Measurements from ENCODE around the gene PIK3R1.

PIK3R1 gene

DNA sequence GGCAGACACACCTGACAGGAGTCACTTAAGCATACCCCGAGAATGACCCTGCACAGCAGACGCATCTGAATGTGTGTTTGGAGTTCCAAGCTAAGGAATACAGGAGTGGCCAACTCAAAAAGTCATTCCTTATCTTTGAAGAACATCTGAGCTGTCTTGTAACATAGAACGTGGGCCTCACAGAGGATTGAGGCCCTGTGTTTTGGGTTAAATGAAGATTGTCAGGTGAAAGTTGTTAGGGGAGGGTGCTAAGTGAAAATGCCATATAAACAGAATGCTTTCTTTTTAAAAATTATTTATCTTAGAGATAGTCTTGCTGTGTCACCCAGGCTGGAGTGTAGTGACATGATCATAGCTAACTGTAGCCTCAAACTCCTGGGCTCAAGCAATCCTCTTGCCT lies 100.9 kb downstream of the PIK3R1 start:
- no peak overlapping the region for H3K4me3 ChIP-seq (ENCODE audit: control insufficient read depth, low read depth, low read length)
- no peak for DNase-seq (ENCODE audit: low read depth)
- no peak for TF ChIP-seq CTCF (IDR thresholded peaks at IDR 0.05; ENCODE audit: control insufficient read depth, insufficient read depth, low read depth, low read length, missing control alignments)

DNA sequence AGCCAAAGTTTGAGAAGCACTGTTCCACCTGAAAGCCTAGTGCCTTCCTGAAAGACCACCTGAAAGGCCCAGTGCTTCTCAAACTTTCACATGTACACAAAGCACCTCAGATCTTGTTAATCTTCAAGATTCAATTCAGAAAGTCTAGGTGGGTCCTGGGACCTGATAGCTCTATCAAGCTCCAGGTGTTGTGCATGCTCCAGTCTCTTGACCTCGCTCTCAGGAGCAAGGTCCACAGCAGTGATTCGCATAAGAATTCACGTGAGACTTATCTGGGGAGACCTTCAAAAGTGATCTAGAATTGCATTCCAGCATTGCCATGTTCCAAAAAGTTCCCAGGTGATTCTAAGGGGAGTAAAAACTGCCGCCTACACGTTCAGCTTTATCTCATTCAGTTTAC lies 102.1 kb downstream of the PIK3R1 start:
- no peak overlapping the region for H3K4me3 ChIP-seq (ENCODE audit: control insufficient read depth, low read depth, low read length)
- no peak for DNase-seq (ENCODE audit: low read depth)
- no peak for TF ChIP-seq CTCF (IDR thresholded peaks at IDR 0.05; ENCODE audit: control insufficient read depth, insufficient read depth, low read depth, low read length, missing control alignments)

DNA sequence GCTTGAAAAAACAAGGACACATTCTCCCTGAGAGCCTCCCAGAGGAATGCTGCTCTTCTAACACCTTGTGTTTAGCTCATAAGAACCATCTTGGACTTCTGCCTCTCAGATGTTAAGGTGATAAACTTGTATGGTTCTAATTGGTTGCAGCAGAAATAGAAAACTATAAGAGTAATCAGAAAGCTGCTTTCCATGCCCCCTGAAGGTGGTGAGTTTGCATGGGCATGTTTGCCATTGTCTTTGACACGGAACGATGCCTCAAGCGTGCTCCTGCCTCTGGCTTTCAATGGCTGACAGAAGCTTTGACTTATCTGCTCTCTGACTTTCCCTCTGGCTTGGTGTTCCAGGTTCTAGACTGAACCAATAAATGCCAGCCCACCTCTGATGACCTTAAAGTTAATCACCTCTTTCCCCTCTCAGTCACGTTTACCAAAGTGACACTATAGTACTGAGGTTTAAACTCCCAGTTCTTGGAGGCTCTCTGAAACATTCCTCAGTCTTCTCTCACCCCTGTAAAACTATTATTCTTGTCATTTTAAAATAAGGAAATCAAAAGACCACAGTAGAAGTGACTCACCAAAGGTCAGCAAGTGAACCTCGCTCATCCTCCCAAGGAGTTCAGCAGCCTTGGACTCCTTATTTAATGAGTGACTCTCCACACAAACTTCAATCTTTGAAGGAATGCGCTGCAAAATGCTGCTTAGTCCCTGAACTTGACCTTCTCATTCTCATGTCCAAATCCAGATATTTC lies 103.6 kb downstream of the PIK3R1 start:
- peak; percentile 49 for DNase-seq (ENCODE audit: low read depth)
- TF ChIP-seq CTCF (IDR thresholded peaks at IDR 0.05; ENCODE audit: control insufficient read depth, insufficient read depth, low read depth, low read length, missing control alignments) = no peak
- no peak overlapping the region for H3K4me3 ChIP-seq (ENCODE audit: control insufficient read depth, low read depth, low read length)

- no peak for DNase-seq (ENCODE audit: low read depth)
- no peak overlapping the region for H3K4me3 ChIP-seq (ENCODE audit: control insufficient read depth, low read depth, low read length)
- no peak for TF ChIP-seq CTCF (IDR thresholded peaks at IDR 0.05; ENCODE audit: control insufficient read depth, insufficient read depth, low read depth, low read length, missing control alignments)
Observed at GRCh38 chr5:68319706-68320412, 104.3 kb downstream of the PIK3R1 start.

DNA sequence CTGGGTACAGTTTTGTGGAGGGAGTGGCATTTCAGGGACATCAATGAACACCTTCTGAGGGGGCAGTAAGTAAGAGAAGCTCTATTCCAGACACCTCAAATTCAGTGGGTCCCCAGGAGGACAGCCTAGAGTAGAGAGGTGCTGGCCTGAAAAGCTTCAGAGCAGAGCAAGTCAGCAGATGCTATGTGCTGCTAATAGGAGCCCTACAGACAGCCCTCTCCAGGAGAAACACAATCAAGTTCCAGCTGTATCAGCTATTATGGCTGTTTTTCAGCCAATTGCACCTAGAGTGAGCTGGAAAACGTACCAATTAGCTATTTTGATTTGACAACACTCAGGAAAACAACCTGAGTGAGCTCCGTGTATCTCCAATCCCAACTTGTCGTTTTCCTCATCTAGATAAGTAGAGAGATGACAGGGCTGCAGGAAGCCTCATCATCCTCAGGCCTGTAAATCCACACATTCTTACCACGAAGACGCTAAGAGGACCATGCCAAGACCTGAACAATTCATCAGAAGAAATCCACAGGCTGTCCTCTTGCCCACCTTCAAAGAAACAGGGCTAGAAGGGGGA lies 104.9 kb downstream of the PIK3R1 start:
- H3K4me3 ChIP-seq (ENCODE audit: control insufficient read depth, low read depth, low read length) = no peak overlapping the region
- no peak for TF ChIP-seq CTCF (IDR thresholded peaks at IDR 0.05; ENCODE audit: control insufficient read depth, insufficient read depth, low read depth, low read length, missing control alignments)
- DNase-seq (ENCODE audit: low read depth) = no peak

GRCh38 chr5:68325065-68325580 lies 109.6 kb downstream of the PIK3R1 start:
- TF ChIP-seq CTCF (IDR thresholded peaks at IDR 0.05; ENCODE audit: control insufficient read depth, insufficient read depth, low read depth, low read length, missing control alignments) = no peak
- DNase-seq (ENCODE audit: low read depth) = no peak
- no peak overlapping the region for H3K4me3 ChIP-seq (ENCODE audit: control insufficient read depth, low read depth, low read length)
